Nephron (organoid): ENCODE measurements around the gene ZC3H15.

ENCODE experiments used
- H3K27ac Mint-ChIP-seq, 3 experiments: 2 replicates each; pipeline ENCODE4 v1.8.0; 2020; ENCODE audit warnings: mixed read lengths in 3 of 3, mild to moderate bottlenecking in 2 of 3, moderate library complexity in 1 of 3
- H3K27me3 Mint-ChIP-seq: 2 replicates; pipeline ENCODE4 v1.8.0; 2021; ENCODE audit warnings: low read depth, mild to moderate bottlenecking, moderate library complexity, mixed read lengths
- H3K36me3 Mint-ChIP-seq: 2 replicates; pipeline ENCODE4 v1.8.0; 2020; ENCODE audit warnings: low read depth, mixed read lengths
- H3K4me1 Mint-ChIP-seq: 2 replicates; pipeline ENCODE4 v1.8.0; 2020; ENCODE audit warnings: mixed read lengths
- H3K4me3 Mint-ChIP-seq, 3 experiments: 2 replicates each; pipeline ENCODE4 v1.8.0; 2020; ENCODE audit warnings: mild to moderate bottlenecking in 3 of 3, mixed read lengths in 3 of 3, moderate library complexity in 2 of 3
- H3K9me3 Mint-ChIP-seq: 2 replicates; pipeline ENCODE4 v1.8.0; 2020; ENCODE audit warnings: mixed read lengths
- CTCF ChIP-seq, 3 experiments: fragments of 200-600 bp; sonication (generic); IDR thresholded peaks; one replicate each; pipeline ENCODE4 v1.5.0; 2021; ENCODE audit warnings: antibody characterized with exemption in 3 of 3; ENCODE audit not compliant: unreplicated experiment in 3 of 3

Gene ZC3H15

GRCh38 chr2:186498834-186499233 lies 12.8 kb downstream of the ZC3H15 start:
- Mint-ChIP-seq H3K4me3 (no peak overlapping the region), H3K9me3 (no peaks in the 10 kb centered on the region), H3K4me1 (peaks cover 3% of the 10 kb centered on the region), H3K27me3 (no peaks in the 10 kb centered on the region), H3K36me3 (peaks cover 41% of the 10 kb centered on the region), H3K27ac (no peak overlapping the region)
- TF ChIP-seq CTCF (IDR thresholded peaks at IDR 0.05; ENCODE audit: unreplicated experiment in 3 of 3), result no peak

- Mint-ChIP-seq H3K36me3 (peaks cover 70% of the 10 kb centered on the region), H3K4me1 (no peaks in the 10 kb centered on the region), H3K27ac (peak overlapping the region in 1 of 3 experiments; percentile 8), H3K4me3 (no peak overlapping the region), H3K27me3 (no peaks in the 10 kb centered on the region), H3K9me3 (no peaks in the 10 kb centered on the region)
- TF ChIP-seq CTCF (IDR thresholded peaks at IDR 0.05; ENCODE audit: unreplicated experiment in 3 of 3), result peak; percentile 54 to 74 (median 56)
These were observed 18.0 kb downstream of the ZC3H15 start for GRCh38 chr2:186503827-186504606.

GRCh38 chr2:186508263-186508662 lies 22.2 kb downstream of the ZC3H15 start:
- Mint-ChIP-seq H3K27me3 (no peaks in the 10 kb centered on the region), H3K36me3 (peaks cover 59% of the 10 kb centered on the region), H3K4me3 (no peak overlapping the region), H3K27ac (peak overlapping the region in 1 of 3 experiments; percentile 1), H3K9me3 (no peaks in the 10 kb centered on the region), H3K4me1 (no peaks in the 10 kb centered on the region)
- no peak for TF ChIP-seq CTCF (IDR thresholded peaks at IDR 0.05; ENCODE audit: unreplicated experiment in 3 of 3)

GRCh38 chr2:186515376-186515775 lies 29.3 kb downstream of the ZC3H15 start:
- Mint-ChIP-seq H3K27me3 (no peaks in the 10 kb centered on the region), H3K36me3 (peaks cover 44% of the 10 kb centered on the region), H3K9me3 (no peaks in the 10 kb centered on the region), H3K4me1 (peaks cover 9% of the 10 kb centered on the region), H3K27ac (no peak overlapping the region), H3K4me3 (no peak overlapping the region)
- no peak for TF ChIP-seq CTCF (IDR thresholded peaks at IDR 0.05; ENCODE audit: unreplicated experiment in 3 of 3)

GRCh38 chr2:186516396-186516795 lies 30.3 kb downstream of the ZC3H15 start:
- Mint-ChIP-seq H3K27me3 (no peaks in the 10 kb centered on the region), H3K4me3 (no peak overlapping the region), H3K27ac (no peak overlapping the region), H3K9me3 (no peaks in the 10 kb centered on the region), H3K4me1 (peaks cover 13% of the 10 kb centered on the region), H3K36me3 (peaks cover 49% of the 10 kb centered on the region)
- TF ChIP-seq CTCF (IDR thresholded peaks at IDR 0.05; ENCODE audit: unreplicated experiment in 3 of 3), result no peak

GRCh38 chr2:186517090-186517489 lies 31.0 kb downstream of the ZC3H15 start:
- Mint-ChIP-seq H3K27me3 (no peaks in the 10 kb centered on the region), H3K9me3 (no peaks in the 10 kb centered on the region), H3K36me3 (peaks cover 52% of the 10 kb centered on the region), H3K4me3 (no peak overlapping the region), H3K27ac (peak overlapping the region in 1 of 3 experiments; percentile 28), H3K4me1 (peaks cover 18% of the 10 kb centered on the region)
- TF ChIP-seq CTCF (IDR thresholded peaks at IDR 0.05; ENCODE audit: unreplicated experiment in 3 of 3), result no peak
